K562 (cell line): ENCODE data around the gene LHFPL5. TPM values are rescaled to one million over a fixed set of nuclear protein-coding genes. Genes with fewer than 3 reads are reported as not detected.

Experiments
- ATAC-seq: fragments of 200-7000 bp; cut with Tn5 transposase; 3 replicates; pipeline ENCODE4 v1.9.1; 2020; ENCODE audit warnings: moderate library complexity
- BruUV-seq: library from RNA; stranded (reverse); fragments of 400-500 nt; replicated peaks from 2 replicates; lab custom pipeline; 2021; lab: Mats Ljungman, UMichigan
- CTCF ChIA-PET: fragments of 300-600 bp; formaldehyde crosslinking; extraction: SDS; loops from one replicate; lab custom pipeline; 2021; ENCODE audit warnings: low intra/inter-chr PET ratio; lab: Yijun Ruan, JAX
- POLR2A ChIA-PET: fragments of 300-600, 350-650 bp; sonication (Branson Sonifier 250); formaldehyde crosslinking; extraction: SDS; loops from one replicate; lab custom pipeline; 2021; ENCODE audit warnings: antibody characterized with exemption, inconsistent platforms; lab: Yijun Ruan, JAX
- DNase-seq, 4 experiments: peaks; one replicate each; pipeline versions ENCODE4 v3.0.0 to v3.0.0-alpha.2; 2011 to 2018; ENCODE audit warnings: low spot score in 3 of 4, mixed read lengths in 3 of 4; ENCODE audit errors: extremely low read depth in 1 of 4
- FAIRE-seq: peaks from 2 replicates; lab custom pipeline; 2011; peaks lifted over from hg19 to GRCh38; lab: Jason Lieb, UNC
- H2AFZ ChIP-seq: 2 replicates; pipeline ENCODE4 v1.6.0; 2011; ENCODE audit warnings: low read depth, low read length, control low read depth, inconsistent platforms
- H3K27ac ChIP-seq: fragments of 200-600 bp; 3 replicates; pipeline ENCODE4 v1.8.0; 2011; ENCODE audit warnings: low read depth, mild to moderate bottlenecking, control low read depth, inconsistent platforms, low read length, moderate library complexity, mixed read lengths; ENCODE audit errors: extremely low read depth
- H3K27me3 ChIP-seq, 2 experiments: fragments of 300-600 bp in 1 of 2; 2 replicates in 1 of 2; 3 replicates in 1 of 2; pipeline versions ENCODE4 v1.6.0 to v1.8.0; 2011; ENCODE audit warnings: inconsistent platforms in 2 of 2, low read length in 2 of 2, mild to moderate bottlenecking in 1 of 2, mixed read lengths in 1 of 2, moderate library complexity in 1 of 2; ENCODE audit not compliant: control insufficient read depth in 2 of 2, insufficient read depth in 2 of 2
- H3K36me3 ChIP-seq: fragments of 300-600 bp; 3 replicates; pipeline ENCODE4 v1.8.0; 2011; ENCODE audit warnings: mild to moderate bottlenecking, low read length, inconsistent platforms; ENCODE audit not compliant: control insufficient read depth, insufficient read depth
- H3K4me1 ChIP-seq, 2 experiments: fragments of 200-600 bp in 1 of 2; replicated peaks in 1 of 2; 2 replicates in 1 of 2; 3 replicates in 1 of 2; pipeline versions ENCODE4 v1.5.1 to v1.8.0; 2011; ENCODE audit warnings: inconsistent platforms in 2 of 2, low read length in 2 of 2, mild to moderate bottlenecking in 1 of 2, mixed read lengths in 1 of 2, moderate library complexity in 1 of 2; ENCODE audit not compliant: control insufficient read depth in 2 of 2, insufficient read depth in 2 of 2
- H3K4me2 ChIP-seq: 2 replicates; pipeline ENCODE4 v1.6.1; 2011; ENCODE audit warnings: low read length, control low read depth, inconsistent platforms, mixed read lengths; ENCODE audit not compliant: insufficient read depth
- H3K4me3 ChIP-seq: fragments of 200-600 bp; sonication (generic), shearing (Covaris generic); 2 replicates; pipeline ENCODE4 v1.5.1; 2016; ENCODE audit warnings: control low read depth, inconsistent platforms
- H3K79me2 ChIP-seq: fragments of 200-600 bp; 3 replicates; pipeline ENCODE4 v1.8.0; 2011; ENCODE audit warnings: low read length, inconsistent platforms; ENCODE audit not compliant: control insufficient read depth, insufficient read depth
- H3K9ac ChIP-seq, 2 experiments: 2 replicates each; pipeline versions ENCODE4 v1.6.0 to v1.6.1; 2011; ENCODE audit warnings: low read depth in 2 of 2, low read length in 2 of 2, control low read depth in 1 of 2, inconsistent platforms in 1 of 2, mild to moderate bottlenecking in 1 of 2, mixed read lengths in 1 of 2; ENCODE audit not compliant: insufficient read depth in 1 of 2
- H3K9me1 ChIP-seq: one replicate; pipeline ENCODE4 v1.6.0; 2011; ENCODE audit warnings: inconsistent platforms, mild to moderate bottlenecking, low read length, moderate library complexity; ENCODE audit not compliant: control insufficient read depth, insufficient read depth
- H3K9me3 ChIP-seq: replicated peaks from 2 replicates; pipeline ENCODE4 v1.5.1; 2011; ENCODE audit warnings: low read depth, low read length, inconsistent platforms; ENCODE audit not compliant: control insufficient read depth, insufficient read depth
- H4K20me1 ChIP-seq: replicated peaks from 2 replicates; pipeline ENCODE4 v1.6.1; 2011; ENCODE audit warnings: low read length, inconsistent platforms, mixed read lengths; ENCODE audit not compliant: control insufficient read depth, insufficient read depth
- ETV1 ChIP-seq: fragments of 450-650 bp; conservative IDR thresholded peaks from 2 replicates; pipeline ENCODE4 v1.6.1; 2016; ENCODE audit warnings: missing genetic modification characterization, control low read depth, low read depth, missing compliant biosample characterization
- LARP7 ChIP-seq: fragments of 450-650 bp; IDR thresholded peaks from 2 replicates; pipeline ENCODE4 v1.6.1; 2016
- MTA1 ChIP-seq: fragments of 450-650 bp; IDR thresholded peaks from 2 replicates; pipeline ENCODE4 v1.6.1; 2017; ENCODE audit warnings: borderline replicate concordance
- NEUROD1 ChIP-seq: fragments of 150-350 bp; IDR thresholded peaks from 2 replicates; pipeline ENCODE4 v1.6.1; 2014; ENCODE audit warnings: borderline replicate concordance, low read length, low read depth; ENCODE audit not compliant: partially characterized antibody
- NR2C2 ChIP-seq, 2 experiments: fragments of 200-800 bp in 1 of 2; sonication (Bioruptor generic) in 1 of 2; sonication (generic) in 1 of 2; formaldehyde crosslinking in 1 of 2; IDR thresholded peaks; 2 replicates each; pipeline versions ENCODE4 v1.6.1 to v1.8.0; 2016 to 2022; ENCODE audit warnings: mild to moderate bottlenecking in 1 of 2, missing compliant biosample characterization in 1 of 2, missing genetic modification characterization in 1 of 2, missing genetic modification reagents in 1 of 2
- RAD51 ChIP-seq: fragments of 450-650 bp; IDR thresholded peaks from 2 replicates; pipeline ENCODE4 v1.7.1; 2016; ENCODE audit warnings: low read depth, mild to moderate bottlenecking, borderline replicate concordance
- RNF2 ChIP-seq: sonication (generic); IDR thresholded peaks from 2 replicates; pipeline ENCODE4 v1.6.1; 2016
- SAFB ChIP-seq: fragments of 200-400 bp; formaldehyde crosslinking; IDR thresholded peaks from 2 replicates; pipeline ENCODE4 v1.6.1; 2017; ENCODE audit warnings: low read depth, low read length, borderline replicate concordance
- SRSF3 ChIP-seq: fragments of 200-400 bp; formaldehyde crosslinking; IDR thresholded peaks from 2 replicates; pipeline ENCODE4 v1.6.1; 2016; ENCODE audit warnings: mild to moderate bottlenecking, low read length, moderate library complexity; ENCODE audit not compliant: insufficient read depth
- TFAM ChIP-seq: fragments of 250-450 bp; sonication (Bioruptor Pico); conservative IDR thresholded peaks from 2 replicates; pipeline ENCODE4 v1.5.0; 2021; ENCODE audit warnings: mild to moderate bottlenecking, moderate library complexity
- TRIM28 ChIP-seq: fragments of 450-650 bp; IDR thresholded peaks from 2 replicates; pipeline ENCODE4 v1.6.1; 2017
- ZBTB1 ChIP-seq: sonication (generic); formaldehyde crosslinking; IDR thresholded peaks from 2 replicates; pipeline ENCODE4 v1.8.1; 2023; ENCODE audit warnings: missing genetic modification reagents, low read depth, mild to moderate bottlenecking, borderline replicate concordance
- ZNF140 ChIP-seq: fragments of 250-450 bp; sonication (Bioruptor Pico); IDR thresholded peaks from 2 replicates; pipeline ENCODE4 v1.8.0; 2021; ENCODE audit warnings: moderate library complexity, mild to moderate bottlenecking, inconsistent platforms
- ZNF282 ChIP-seq: sonication (generic); formaldehyde crosslinking; IDR thresholded peaks from 2 replicates; pipeline ENCODE4 v1.8.1; 2023; ENCODE audit warnings: missing genetic modification reagents
- WGBS: fragments of 100-300 bp; shearing (Covaris generic); methylation state at CpG from one replicate; pipeline ENCODE4 v1.1.6; 2016; ENCODE audit warnings: low coverage, mixed read lengths; ENCODE audit not compliant: insufficient coverage; ENCODE audit errors: missing lambda C conversion rate; 5-methylcytosine and 5-hydroxymethylcytosine counted together
- in situ Hi-C: fragments of 300-500 bp; cut with MboI; formaldehyde crosslinking; loops from 4 replicates; pipeline ENCODE4 v1.15.0; 2018; ENCODE audit warnings: inconsistent platforms, mixed read lengths
- intact Hi-C: fragments of 100-400 bp; cut with micrococcal nuclease; formaldehyde crosslinking; loops from 2 replicates; pipeline ENCODE4 v1.14.2; 2022
- polyA plus RNA-seq, 8 experiments: library from polyadenylated mRNA; depleted of rRNA in 4 of 8; stranded (reverse) in 5 of 8; unstranded in 3 of 8; fragments of >200 nt; fragmentation: Nextera tagmentation in 2 of 8; fragmentation: Illumina TruSeq in 1 of 8; extraction: Ambion mirVana in 2 of 8; extraction: Trizol in 1 of 8; gene quantifications; 2 replicates each; pipeline versions ENCODE4 v1.2.1 to v1.2.3, GENCODE V29; 2011 to 2014; ENCODE audit warnings: inconsistent platforms in 1 of 8, missing spikeins in 1 of 8
- total RNA-seq, 7 experiments: library from RNA; depleted of rRNA in 6 of 7; stranded (reverse); fragments of >200 nt in 6 of 7; fragmentation: Illumina TruSeq in 2 of 7; extraction: Trizol in 2 of 7; gene quantifications; 2 replicates each; pipeline versions ENCODE4 v1.2.1 to v1.2.3, GENCODE V29; 2011 to 2021; ENCODE audit warnings: low replicate concordance in 1 of 7
- TF ChIP-seq, protein P1 (sequence below): sonication (generic); formaldehyde crosslinking; IDR thresholded peaks from 2 replicates; pipeline ENCODE4 v1.8.0; 2022; ENCODE audit warnings: missing genetic modification reagents, mild to moderate bottlenecking, borderline replicate concordance

Gene LHFPL5
- total and polyA plus RNA-seq, 9 of the 15 experiments (the other 6 are each of a cell fraction or from before 2014, with no cell fraction given), result not detected

DNA sequence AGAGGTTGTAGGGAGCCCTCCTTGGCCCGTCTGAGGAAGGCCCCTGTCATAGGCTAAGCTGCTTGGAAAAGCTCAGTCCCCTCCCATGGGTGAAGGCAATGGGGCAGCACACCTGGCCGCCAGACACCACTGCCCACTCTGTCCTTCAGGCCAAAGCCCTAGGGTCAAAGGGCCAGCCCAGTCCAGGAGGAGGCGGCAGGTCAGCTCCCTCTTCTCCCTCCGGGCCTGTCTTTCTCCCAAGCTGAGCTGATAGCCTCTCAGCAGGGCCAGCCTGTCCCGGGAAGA, 33.9 kb upstream of the LHFPL5 start:
- Histone ChIP-seq H3K27me3 (peaks cover 20 to 58% of the 10 kb centered on the region in 2 experiments), H3K4me1 (peaks cover 0 to 8% of the 10 kb centered on the region in 2 experiments; a peak in 2 of 5 replicates), H3K4me3 (no peak overlapping the region), H3K36me3 (no peaks in the 10 kb centered on the region), H3K79me2 (no peaks in the 10 kb centered on the region), H4K20me1 (no peaks in the 10 kb centered on the region), H3K9me3 (no peaks in the 10 kb centered on the region), H2AFZ (no peak overlapping the region), H3K9ac (peak overlapping the region in 1 of 2 experiments; percentile 62; a peak in 2 of 4 replicates), H3K27ac (no peak overlapping the region), H3K9me1 (no peaks in the 10 kb centered on the region), H3K4me2 (no peak overlapping the region)
- TF ChIP-seq NR2C2 (CRISPR knock-in tag; IDR thresholded peaks at IDR 0.05), result no peak
- no peak for TF ChIP-seq NR2C2 (tag; IDR thresholded peaks at IDR 0.05)
- TF ChIP-seq NEUROD1, result no peak
- TF ChIP-seq ZBTB1, result no peak
- TF ChIP-seq, protein P1, sequence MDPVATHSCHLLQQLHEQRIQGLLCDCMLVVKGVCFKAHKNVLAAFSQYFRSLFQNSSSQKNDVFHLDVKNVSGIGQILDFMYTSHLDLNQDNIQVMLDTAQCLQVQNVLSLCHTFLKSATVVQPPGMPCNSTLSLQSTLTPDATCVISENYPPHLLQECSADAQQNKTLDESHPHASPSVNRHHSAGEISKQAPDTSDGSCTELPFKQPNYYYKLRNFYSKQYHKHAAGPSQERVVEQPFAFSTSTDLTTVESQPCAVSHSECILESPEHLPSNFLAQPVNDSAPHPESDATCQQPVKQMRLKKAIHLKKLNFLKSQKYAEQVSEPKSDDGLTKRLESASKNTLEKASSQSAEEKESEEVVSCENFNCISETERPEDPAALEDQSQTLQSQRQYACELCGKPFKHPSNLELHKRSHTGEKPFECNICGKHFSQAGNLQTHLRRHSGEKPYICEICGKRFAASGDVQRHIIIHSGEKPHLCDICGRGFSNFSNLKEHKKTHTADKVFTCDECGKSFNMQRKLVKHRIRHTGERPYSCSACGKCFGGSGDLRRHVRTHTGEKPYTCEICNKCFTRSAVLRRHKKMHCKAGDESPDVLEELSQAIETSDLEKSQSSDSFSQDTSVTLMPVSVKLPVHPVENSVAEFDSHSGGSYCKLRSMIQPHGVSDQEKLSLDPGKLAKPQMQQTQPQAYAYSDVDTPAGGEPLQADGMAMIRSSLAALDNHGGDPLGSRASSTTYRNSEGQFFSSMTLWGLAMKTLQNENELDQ (CRISPR knock-in tag), result no peak
- TF ChIP-seq LARP7, result no peak
- TF ChIP-seq TRIM28, result no peak
- no peak for TF ChIP-seq SAFB
- TF ChIP-seq ZNF140 (CRISPR knock-in tag), result no peak
- no peak for TF ChIP-seq RNF2
- no peak for TF ChIP-seq MTA1
- TF ChIP-seq TFAM (CRISPR knock-in tag), result no peak
- no peak for TF ChIP-seq SRSF3
- no peak for TF ChIP-seq RAD51
- TF ChIP-seq ETV1 (tag), result no peak
- no peak for TF ChIP-seq ZNF282 (CRISPR knock-in tag)
- CTCF ChIA-PET, result no interaction called here
- WGBS, result 6% methylated on average over 5 of the region's 5 CpGs
- FAIRE-seq, result no peak
- DNase-seq, result no peak
- POLR2A ChIA-PET, result interaction anchor here (0.6 to 1.5 kb wide), 7 partner anchors 13 to 319 kb away, joined by 3 to 4 read pairs (median 3); no protein-coding TSS in a partner anchor
- peak; percentile 37; the same call in 2 of the 3 replicates for ATAC-seq
- in situ Hi-C loops, result no loop called here
- intact Hi-C loops, result no loop called here
- no TSS peak for BruUV-seq
